H7 (cell line): ENCODE data around the gene ZNF577. TPM values are rescaled to one million over a fixed set of nuclear protein-coding genes. Genes with fewer than 3 reads are reported as not detected.
A peak's percentile ranks its signal among the peaks of the same experiment; 100 is the strongest.

Experiments
- DNase-seq: peaks from one replicate; pipeline ENCODE4 v3.0.0; 2012
- H3K27me3 ChIP-seq: 2 replicates; pipeline ENCODE4 v1.6.0; 2011; ENCODE audit warnings: mild to moderate bottlenecking, low read length; ENCODE audit not compliant: control insufficient read depth, insufficient read depth
- H3K36me3 ChIP-seq: replicated peaks from 2 replicates; pipeline ENCODE4 v1.5.1; 2011; ENCODE audit warnings: low read length; ENCODE audit not compliant: control insufficient read depth, insufficient read depth
- H3K4me3 ChIP-seq: 2 replicates; pipeline ENCODE4 v1.5.1; 2011; ENCODE audit warnings: low read depth, mild to moderate bottlenecking, control low read depth, low read length, moderate library complexity; ENCODE audit not compliant: insufficient read depth
- total RNA-seq: library from RNA; depleted of rRNA; stranded (reverse); fragments of >200 nt; shearing (Covaris generic); gene quantifications from 2 replicates; pipeline ENCODE4 v1.2.3, GENCODE V29; 2014

Gene ZNF577
- total RNA-seq, 1 experiment from 2014 or later, result 6.5 TPM

GRCh38 chr19:51904331-51905165 lies 16.8 kb upstream of the ZNF577 start, which contains the start of gene ZNF649:
Gene ZNF649 (minus strand): TSS chr19:51905017. CDS start chr19:51900107, 4,910 bp downstream.
- DNase-seq, result peak; percentile 82
- peaks cover 24% of the 10 kb centered on the region for H3K36me3 ChIP-seq

GRCh38 chr19:51903192-51903591 lies 15.4 kb upstream of the ZNF577 start:
- Histone ChIP-seq H3K4me3 (peak overlapping the region; percentile 0; the same call in 1 of the 2 replicates), H3K36me3 (peaks cover 35% of the 10 kb centered on the region), H3K27me3 (no peaks in the 10 kb centered on the region)
- DNase-seq, result peak; percentile 18

More at GRCh38 chr19:51904331-51905165, 16.8 kb upstream of the ZNF577 start, which contains the start of gene ZNF649:
- H3K27me3 ChIP-seq, result no peaks in the 10 kb centered on the region
- H3K4me3 ChIP-seq, result peak within 1 kb of the TSS; percentile 76

- no peaks in the 10 kb centered on the region for H3K27me3 ChIP-seq
- no peak overlapping the region for H3K4me3 ChIP-seq
Observed at GRCh38 chr19:51901860-51902259, 14.1 kb upstream of the ZNF577 start.

DNA sequence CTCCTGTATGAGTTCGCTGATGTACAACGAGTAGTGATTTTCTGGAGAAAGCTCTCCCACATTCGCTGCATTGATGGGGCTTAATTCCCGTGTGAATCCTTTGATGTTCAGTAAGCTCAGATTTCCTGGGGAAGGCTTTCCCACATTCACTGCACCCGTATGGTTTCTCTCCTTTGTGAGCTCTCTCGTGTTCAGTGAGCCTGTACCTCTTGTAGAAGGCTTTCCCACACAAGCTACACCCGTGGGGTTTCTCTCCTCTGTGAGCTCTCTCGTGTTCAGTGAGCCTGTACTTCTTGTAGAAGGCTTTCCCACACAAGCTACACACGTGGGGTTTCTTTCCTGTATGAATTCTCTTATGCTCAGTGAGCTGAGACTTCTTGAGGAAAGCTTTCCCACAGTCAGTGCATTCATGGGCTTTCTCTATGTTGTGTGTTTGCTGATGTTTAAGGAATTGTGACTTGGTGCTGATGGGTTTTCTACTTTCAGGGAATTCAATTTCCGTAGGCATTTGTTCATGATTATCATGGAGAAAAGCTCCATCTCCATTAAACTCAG lies 3.5 kb upstream of the ZNF577 start:
- H3K36me3 ChIP-seq, result peaks cover 63% of the 10 kb centered on the region
- no peaks in the 10 kb centered on the region for H3K27me3 ChIP-seq
- H3K4me3 ChIP-seq, result no peak overlapping the region
- no peak for DNase-seq

More at GRCh38 chr19:51901860-51902259, 14.1 kb upstream of the ZNF577 start:
- DNase-seq, result no peak
- H3K36me3 ChIP-seq, result peaks cover 46% of the 10 kb centered on the region

DNA sequence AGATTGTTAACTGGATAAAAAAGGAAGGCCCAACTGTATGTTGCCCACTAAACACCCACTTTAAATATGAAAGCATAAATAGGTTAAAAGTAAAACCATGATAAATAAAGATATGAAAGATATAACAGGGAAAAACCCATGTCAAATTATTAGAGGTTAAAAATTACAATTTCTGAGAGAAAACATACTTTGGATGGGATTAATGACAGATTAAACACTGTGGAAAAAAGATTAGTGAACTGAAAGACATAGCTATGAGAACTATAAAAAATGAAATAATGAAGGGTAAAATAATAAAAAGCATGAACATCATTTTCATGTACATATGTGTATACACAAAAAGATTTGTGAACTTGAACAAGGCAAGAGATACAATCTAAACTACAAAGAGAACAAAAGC lies 2.2 kb upstream of the ZNF577 start:
- DNase-seq, result no peak
- Histone ChIP-seq H3K27me3 (no peaks in the 10 kb centered on the region), H3K4me3 (no peak overlapping the region), H3K36me3 (peaks cover 54% of the 10 kb centered on the region)

DNA sequence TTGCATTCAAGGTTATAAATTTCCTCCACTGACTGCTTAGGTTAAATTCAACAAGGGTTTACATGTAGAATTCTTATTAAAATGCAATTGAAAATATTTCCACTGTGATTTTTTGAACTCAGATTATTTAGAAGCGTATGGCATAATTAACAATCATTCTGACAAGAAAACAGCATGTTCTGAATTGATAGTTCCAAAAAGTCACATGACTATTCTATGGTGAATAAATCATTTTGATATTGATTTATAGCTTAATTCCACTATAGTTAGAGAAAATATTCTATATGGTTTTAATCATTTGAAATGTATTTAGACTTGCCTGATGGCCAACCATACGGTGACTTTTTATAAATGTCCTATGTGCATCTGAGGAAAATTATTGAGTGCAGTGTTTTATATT lies 3.0 kb downstream of the ZNF577 start:
- no peak overlapping the region for H3K4me3 ChIP-seq
- peaks cover 28% of the 10 kb centered on the region for H3K36me3 ChIP-seq
- no peaks in the 10 kb centered on the region for H3K27me3 ChIP-seq
- DNase-seq, result no peak

DNA sequence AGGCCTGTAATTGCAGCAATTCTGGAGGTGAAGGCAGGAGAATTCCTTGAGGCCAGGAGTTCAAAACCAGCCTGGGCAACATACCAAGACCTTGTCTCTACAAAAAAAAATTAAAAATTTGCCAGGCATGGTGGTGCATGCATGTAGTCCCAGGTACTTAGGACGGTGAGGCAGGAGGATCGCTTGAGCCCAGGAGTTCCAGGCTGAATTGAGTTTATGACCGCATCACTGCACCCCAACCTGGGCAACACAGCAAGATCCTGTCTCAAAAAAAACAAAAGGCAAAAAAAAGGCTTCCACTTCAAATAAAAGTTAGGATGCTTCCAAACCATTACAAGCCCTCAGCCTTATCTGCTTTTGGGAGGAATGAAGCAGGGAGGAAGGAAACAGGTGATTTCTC lies 5.2 kb downstream of the ZNF577 start:
- no peak for DNase-seq
- Histone ChIP-seq H3K27me3 (no peaks in the 10 kb centered on the region), H3K36me3 (peaks cover 29% of the 10 kb centered on the region), H3K4me3 (no peak overlapping the region)

DNA sequence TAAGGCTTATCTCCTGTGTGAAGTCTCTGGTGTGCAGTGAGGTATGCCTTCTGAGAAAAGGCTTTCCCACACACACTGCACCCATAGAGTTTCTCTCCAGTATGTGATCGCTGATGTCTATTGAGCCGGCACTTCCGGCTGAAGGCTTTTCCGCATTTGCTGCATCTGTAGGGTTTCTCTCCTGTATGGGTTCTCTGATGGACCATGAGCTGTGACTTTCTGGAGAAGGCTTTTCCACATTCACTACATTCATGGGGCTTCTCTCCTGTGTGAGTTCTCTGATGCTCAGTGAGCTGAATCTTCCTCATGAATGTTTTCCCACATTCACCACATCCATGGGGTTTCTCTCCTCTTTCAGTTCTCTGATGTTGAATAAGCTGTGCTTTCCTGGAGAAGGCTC lies 14.7 kb downstream of the ZNF577 start:
- no peak for DNase-seq
- peaks cover 56% of the 10 kb centered on the region for H3K36me3 ChIP-seq
- H3K27me3 ChIP-seq, result no peaks in the 10 kb centered on the region
- H3K4me3 ChIP-seq, result no peak overlapping the region

DNA sequence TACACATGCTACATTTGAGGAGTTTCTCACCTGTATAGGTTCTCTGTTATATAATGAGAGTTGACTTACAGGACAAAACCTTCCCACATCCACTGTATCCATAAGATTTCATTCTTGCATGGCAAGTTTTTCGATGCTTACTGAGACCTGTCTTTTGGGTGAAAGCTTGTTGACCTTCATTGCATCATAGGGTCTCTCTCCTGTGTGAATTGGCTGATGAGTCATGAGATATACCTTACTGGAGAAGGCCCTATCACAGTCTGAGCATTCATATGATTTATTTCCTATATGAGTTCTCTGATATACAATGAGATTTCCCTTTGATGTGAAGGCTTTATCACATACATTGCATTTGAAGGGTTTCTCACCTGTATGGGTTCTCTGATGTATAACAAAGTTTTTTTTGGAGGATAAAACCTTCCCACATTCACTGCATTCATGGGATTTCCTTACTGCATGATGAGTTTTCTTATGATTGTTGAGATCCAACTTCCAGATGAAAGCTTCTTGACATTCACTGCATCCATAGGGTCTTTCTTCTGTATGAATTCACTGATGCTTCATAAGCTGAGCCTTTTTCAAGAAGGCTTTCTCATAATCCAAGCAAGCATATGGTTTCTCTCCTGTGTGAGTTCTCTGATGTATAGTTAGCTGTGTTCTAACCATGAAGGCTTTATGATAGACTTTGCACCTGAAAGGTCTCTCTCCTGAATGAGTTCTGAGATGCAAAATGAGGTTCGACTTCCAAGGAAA lies 25.7 kb downstream of the ZNF577 start:
- no peak overlapping the region for H3K4me3 ChIP-seq
- H3K36me3 ChIP-seq, result peaks cover 25% of the 10 kb centered on the region
- no peak for DNase-seq

DNA sequence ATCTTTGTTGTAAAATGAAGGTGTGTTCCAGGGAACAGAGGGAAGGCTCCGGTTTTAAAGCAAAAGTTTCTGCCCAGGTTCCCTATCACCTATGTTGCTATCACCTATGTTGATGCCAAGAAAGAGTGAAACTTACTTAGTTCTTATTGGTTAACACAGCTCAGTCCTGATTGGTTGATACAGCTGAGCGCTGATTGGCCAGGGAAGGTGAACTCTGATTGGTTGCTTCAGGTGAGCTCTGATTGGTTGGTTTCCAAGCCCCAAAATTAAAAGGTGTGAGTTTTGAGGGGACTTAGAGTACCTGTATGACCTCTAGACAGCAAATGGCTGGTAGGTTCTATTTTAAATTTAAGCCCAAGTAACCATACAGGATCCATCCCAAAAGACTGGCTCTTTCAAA lies 50.6 kb downstream of the ZNF577 start:
- peaks cover under 1% of the 10 kb centered on the region for H3K36me3 ChIP-seq
- no peak for DNase-seq

More for the DNA sequence above, 25.7 kb downstream of the ZNF577 start:
- no peaks in the 10 kb centered on the region for H3K27me3 ChIP-seq

DNA sequence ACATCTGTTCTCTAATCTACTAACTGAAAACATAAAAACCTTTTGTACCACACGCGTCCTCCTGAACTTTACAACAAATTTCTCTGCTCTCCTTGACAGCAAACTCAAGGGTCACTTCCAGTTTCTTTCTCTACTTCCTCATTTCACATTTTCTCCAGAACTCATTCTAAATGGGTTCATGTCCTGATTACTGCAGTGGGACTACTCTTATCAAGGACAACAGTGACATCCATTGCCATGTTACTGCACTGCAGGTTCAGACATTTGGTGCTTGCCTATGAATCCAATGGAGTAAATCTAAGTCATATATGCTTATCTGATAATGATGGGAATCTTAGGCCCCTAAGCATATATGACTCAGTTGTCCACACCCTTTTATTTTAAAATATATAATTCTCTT lies 57.5 kb downstream of the ZNF577 start:
- Histone ChIP-seq H3K4me3 (no peak overlapping the region), H3K27me3 (no peaks in the 10 kb centered on the region), H3K36me3 (no peaks in the 10 kb centered on the region)
- no peak for DNase-seq

More for the DNA sequence above, 50.6 kb downstream of the ZNF577 start:
- Histone ChIP-seq H3K27me3 (no peaks in the 10 kb centered on the region), H3K4me3 (no peak overlapping the region)

- H3K4me3 ChIP-seq, result no peak overlapping the region
- no peak for DNase-seq
- no peaks in the 10 kb centered on the region for H3K27me3 ChIP-seq
- no peaks in the 10 kb centered on the region for H3K36me3 ChIP-seq
Observed at GRCh38 chr19:51824281-51825005, 63.3 kb downstream of the ZNF577 start.

GRCh38 chr19:51822946-51823345 lies 64.8 kb downstream of the ZNF577 start:
- DNase-seq, result no peak

DNA sequence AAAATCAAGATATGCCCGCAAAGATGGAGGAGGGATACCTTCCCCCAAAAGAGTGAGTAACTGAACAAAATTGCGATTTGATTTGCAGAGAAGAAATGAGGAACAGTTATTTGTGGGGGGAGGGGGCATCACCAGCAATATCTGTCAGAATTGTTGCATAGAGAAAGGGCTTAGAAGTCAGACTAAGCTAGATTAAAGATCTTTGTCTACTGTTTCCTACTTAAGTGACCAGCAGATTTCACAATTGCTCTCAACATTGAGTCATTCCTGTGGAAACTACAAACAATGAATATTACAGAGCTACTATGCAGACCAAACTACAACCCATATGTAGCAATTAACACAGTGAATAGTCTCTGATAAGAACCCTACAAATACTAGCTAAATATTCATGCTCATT lies 65.4 kb downstream of the ZNF577 start:
- H3K27me3 ChIP-seq, result no peaks in the 10 kb centered on the region
- no peaks in the 10 kb centered on the region for H3K36me3 ChIP-seq
- DNase-seq, result no peak
- no peak overlapping the region for H3K4me3 ChIP-seq

More at GRCh38 chr19:51822946-51823345, 64.8 kb downstream of the ZNF577 start:
- Histone ChIP-seq H3K4me3 (no peak overlapping the region), H3K27me3 (no peaks in the 10 kb centered on the region), H3K36me3 (no peaks in the 10 kb centered on the region)
